ENCODE results near the gene NEAT1. TPM values are rescaled to one million over a fixed set of nuclear protein-coding genes. Genes with fewer than 3 reads are reported as not detected.

The NEAT1 gene
- total RNA-seq, 2 donors from 2014 or later = 818 to 1,135 TPM

- no peak for DNase-seq
- ATAC-seq = no peak
- intact Hi-C loops (cut with DNase I, micrococcal nuclease) = no loop called here
Observed at GRCh38 chr11:65486570-65487466, 64.2 kb downstream of the NEAT1 start.

GRCh38 chr11:65487467-65488272, 65.1 kb downstream of the NEAT1 start:
- DNase-seq (peak; percentile 93 to 99), ATAC-seq (peak; percentile 58)
- intact Hi-C loops (cut with DNase I, micrococcal nuclease) = no loop called here

- peak; percentile 25 for ATAC-seq
- intact Hi-C loops (cut with DNase I, micrococcal nuclease) = no loop called here
Observed at GRCh38 chr11:65488273-65489034, 65.9 kb downstream of the NEAT1 start.

GRCh38 chr11:65489035-65489705, 66.6 kb downstream of the NEAT1 start:
- intact Hi-C loops (cut with DNase I, micrococcal nuclease) = no loop called here
- ATAC-seq = peak; percentile 15
- peak; percentile 56 to 67 for DNase-seq

More at GRCh38 chr11:65488273-65489034, 65.9 kb downstream of the NEAT1 start:
- peak; percentile 73 to 75 for DNase-seq

- peak; percentile 11 for ATAC-seq
- intact Hi-C loops (cut with DNase I, micrococcal nuclease) = no loop called here
- peak; percentile 53 to 68 for DNase-seq
Observed at GRCh38 chr11:65489706-65490320, 67.2 kb downstream of the NEAT1 start.

- intact Hi-C loops (cut with DNase I, micrococcal nuclease) = no loop called here
- DNase-seq (no peak), ATAC-seq (no peak)
Observed at GRCh38 chr11:65491163-65491465, 68.5 kb downstream of the NEAT1 start.

- intact Hi-C loops (cut with DNase I, micrococcal nuclease) = loop anchor here in 1 of 2 donors (2.0 kb wide), 1 partner anchor 15 kb away; no protein-coding TSS in a partner anchor
- ATAC-seq (peak; percentile 58), DNase-seq (peak; percentile 86 to 90)
Observed at GRCh38 chr11:65491614-65492386, 69.2 kb downstream of the NEAT1 start.

GRCh38 chr11:65492387-65492636, 69.7 kb downstream of the NEAT1 start:
- DNase-seq (no peak), ATAC-seq (no peak)
- intact Hi-C loops (cut with DNase I, micrococcal nuclease) = loop anchor here in 1 of 2 donors (2.0 kb wide), 1 partner anchor 16 kb away; no protein-coding TSS in a partner anchor

- ATAC-seq = peak; percentile 34
- intact Hi-C loops (cut with DNase I, micrococcal nuclease) = loop anchor here in 1 of 2 donors (2.0 kb wide), 1 partner anchor 16 kb away; no protein-coding TSS in a partner anchor
- peak; percentile 84 to 90 for DNase-seq
Observed at GRCh38 chr11:65492637-65493366, 70.2 kb downstream of the NEAT1 start.

GRCh38 chr11:65493367-65494176, 71.0 kb downstream of the NEAT1 start:
- intact Hi-C loops (cut with DNase I, micrococcal nuclease) = loop anchor here in 1 of 2 donors (2.0 kb wide), 1 partner anchor 17 kb away; no protein-coding TSS in a partner anchor
- peak; percentile 66 to 81 for DNase-seq
- ATAC-seq = peak; percentile 10

Other genes starting within 250 kb of the NEAT1 start
- gene CAPN1, start 240.9 kb upstream of the NEAT1 start, total RNA-seq = 100 to 1,000 TPM; 316 to 367 TPM
- gene POLA2, start 160.8 kb upstream of the NEAT1 start, total RNA-seq = 1 to 10 TPM; 4.3 to 9.8 TPM
- 10 to 100 TPM; 10.3 to 16.2 TPM for gene CDC42EP2, start 107.9 kb upstream of the NEAT1 start, total RNA-seq
- gene DPF2, start 88.9 kb upstream of the NEAT1 start, total RNA-seq = 10 to 100 TPM; 25.9 to 33.1 TPM
- gene TIGD3, start 68.0 kb upstream of the NEAT1 start, total RNA-seq = under 1 TPM; 0.20 to 0.61 TPM
- 1 to 10 TPM; 5.8 to 8.4 TPM for gene SLC25A45, start 40.2 kb upstream of the NEAT1 start, total RNA-seq
- 10 to 100 TPM; 38.1 to 42.2 TPM for gene FRMD8, start 36.2 kb upstream of the NEAT1 start, total RNA-seq
- gene MALAT1, start 76.2 kb downstream of the NEAT1 start, total RNA-seq = 1,000 to 10,000 TPM; 7,483 to 9,013 TPM
- gene SCYL1, start 102.3 kb downstream of the NEAT1 start, total RNA-seq = 10 to 100 TPM; 58.4 to 70.8 TPM
- gene LTBP3, start 135.6 kb downstream of the NEAT1 start, total RNA-seq = 10 to 100 TPM; 24.9 to 42.9 TPM
- gene ZNRD2, start 147.7 kb downstream of the NEAT1 start, total RNA-seq = 10 to 100 TPM; 15.4 to 18.5 TPM
- gene FAM89B, start 149.7 kb downstream of the NEAT1 start, total RNA-seq = 10 to 100 TPM; 24.4 to 33.8 TPM
- 10 to 100 TPM; 78.7 to 89.7 TPM for gene EHBP1L1, start 153.3 kb downstream of the NEAT1 start, total RNA-seq
- 1 to 10 TPM in 1 of 2 donors, under 1 TPM in 1; 0.40 to 1.3 TPM for gene KCNK7, start 173.0 kb downstream of the NEAT1 start, total RNA-seq
- 100 to 1,000 TPM in 1 of 2 donors, 10 to 100 TPM in 1; 94.7 to 101 TPM for gene MAP3K11, start 191.4 kb downstream of the NEAT1 start, total RNA-seq
- 10 to 100 TPM; 47.8 to 56.0 TPM for gene PCNX3, start 193.0 kb downstream of the NEAT1 start, total RNA-seq
- 10 to 100 TPM; 25.5 to 34.3 TPM for gene SIPA1, start 215.3 kb downstream of the NEAT1 start, total RNA-seq
- 10 to 100 TPM; 57.6 to 62.9 TPM for gene RELA, start 240.1 kb downstream of the NEAT1 start, total RNA-seq